Smooth muscle cell (in vitro differentiated cells): ENCODE data around the gene LMBR1L. TPM values are rescaled to one million over a fixed set of nuclear protein-coding genes. Genes with fewer than 3 reads are reported as not detected.

Source experiments
- DNase-seq: peaks from one replicate; lab custom pipeline; 2025; ENCODE audit not compliant: unreplicated experiment; lab: John Stamatoyannopoulos, UW
- H2AFZ ChIP-seq: fragments of 200-600 bp; sonication (generic); 2 replicates; pipeline ENCODE4 v1.6.0; 2016; ENCODE audit warnings: antibody characterized with exemption, low read depth, mild to moderate bottlenecking
- H3F3A ChIP-seq: fragments of 200-600 bp; sonication (generic); 2 replicates; pipeline ENCODE4 v1.6.0; 2017; ENCODE audit warnings: antibody characterized with exemption, low read depth
- H3K27ac ChIP-seq: fragments of 200-600 bp; sonication (generic); 2 replicates; pipeline ENCODE4 v1.5.1; 2016; ENCODE audit warnings: low read depth, mild to moderate bottlenecking
- H3K27me3 ChIP-seq: fragments of 200-600 bp; sonication (generic); 2 replicates; pipeline ENCODE4 v1.6.1; 2016; ENCODE audit warnings: low read depth, mild to moderate bottlenecking
- H3K36me3 ChIP-seq: fragments of 200-600 bp; sonication (generic); 2 replicates; pipeline ENCODE4 v1.5.1; 2016; ENCODE audit warnings: low read depth
- H3K4me1 ChIP-seq: fragments of 200-600 bp; sonication (generic); 2 replicates; pipeline ENCODE4 v1.5.1; 2016; ENCODE audit warnings: low read depth
- H3K4me2 ChIP-seq: fragments of 200-600 bp; sonication (generic); 2 replicates; pipeline ENCODE4 v1.6.0; 2016; ENCODE audit warnings: mild to moderate bottlenecking
- H3K4me3 ChIP-seq: fragments of 200-600 bp; sonication (generic); 2 replicates; pipeline ENCODE4 v1.5.1; 2016; ENCODE audit warnings: mild to moderate bottlenecking
- H3K79me2 ChIP-seq: fragments of 200-600 bp; sonication (generic); 2 replicates; pipeline ENCODE4 v1.6.0; 2016; ENCODE audit warnings: low read depth, mild to moderate bottlenecking
- H3K9ac ChIP-seq: fragments of 200-600 bp; sonication (generic); 2 replicates; pipeline ENCODE4 v1.6.0; 2016; ENCODE audit warnings: low read depth
- H3K9me3 ChIP-seq: fragments of 200-600 bp; sonication (generic); replicated peaks from 2 replicates; pipeline ENCODE4 v1.5.1; 2016; ENCODE audit warnings: low read depth
- H4K20me1 ChIP-seq: fragments of 200-600 bp; sonication (generic); 2 replicates; pipeline ENCODE4 v1.6.0; 2016; ENCODE audit warnings: low read depth
- WGBS: methylation state at CpG from one replicate; pipeline ENCODE4 v1.1.7; 2016; ENCODE audit warnings: low lambda C conversion rate; 5-methylcytosine and 5-hydroxymethylcytosine counted together
- polyA plus RNA-seq: library from polyadenylated mRNA; unstranded; fragments of >200 nt; fragmentation: Nextera tagmentation; extraction: Ambion mirVana; gene quantifications from 2 replicates; pipeline ENCODE4 v1.2.1, GENCODE V29; 2016
- small RNA-seq: library from RNA; depleted of rRNA; stranded (forward); fragments of <200 nt; gene quantifications from one replicate; pipeline ENCODE3, GENCODE V24; 2014
- total RNA-seq: library from RNA; depleted of rRNA; stranded (reverse); fragments of >200 nt; gene quantifications from 2 replicates; pipeline ENCODE4 v1.2.3, GENCODE V29; 2014
- TF ChIP-seq, protein P1 (sequence below): fragments of 200-600 bp; sonication (generic); IDR thresholded peaks from 2 replicates; pipeline ENCODE4 v1.5.1; 2017; ENCODE audit warnings: borderline replicate concordance, mild to moderate bottlenecking, antibody characterized with exemption; ENCODE audit not compliant: insufficient read depth, poor library complexity, severe bottlenecking

Gene LMBR1L
- total and polyA plus RNA-seq, 2 experiments from 2014 or later, result 49.5 to 57.3 TPM

GRCh38 chr12:49049566-49050224, 61.0 kb downstream of the LMBR1L start:
- Histone ChIP-seq H3K27ac (peak overlapping the region; percentile 50), H3K36me3 (peaks cover 6% of the 10 kb centered on the region), H3K4me1 (no peaks in the 10 kb centered on the region), H3K27me3 (no peaks in the 10 kb centered on the region), H3F3A (no peaks in the 10 kb centered on the region), H3K4me3 (no peak overlapping the region), H3K4me2 (peak overlapping the region; percentile 16), H4K20me1 (peaks cover 68% of the 10 kb centered on the region), H3K9me3 (no peaks in the 10 kb centered on the region), H3K79me2 (peaks cover 14% of the 10 kb centered on the region), H3K9ac (no peak overlapping the region), H2AFZ (no peak overlapping the region)
- TF ChIP-seq, protein P1, sequence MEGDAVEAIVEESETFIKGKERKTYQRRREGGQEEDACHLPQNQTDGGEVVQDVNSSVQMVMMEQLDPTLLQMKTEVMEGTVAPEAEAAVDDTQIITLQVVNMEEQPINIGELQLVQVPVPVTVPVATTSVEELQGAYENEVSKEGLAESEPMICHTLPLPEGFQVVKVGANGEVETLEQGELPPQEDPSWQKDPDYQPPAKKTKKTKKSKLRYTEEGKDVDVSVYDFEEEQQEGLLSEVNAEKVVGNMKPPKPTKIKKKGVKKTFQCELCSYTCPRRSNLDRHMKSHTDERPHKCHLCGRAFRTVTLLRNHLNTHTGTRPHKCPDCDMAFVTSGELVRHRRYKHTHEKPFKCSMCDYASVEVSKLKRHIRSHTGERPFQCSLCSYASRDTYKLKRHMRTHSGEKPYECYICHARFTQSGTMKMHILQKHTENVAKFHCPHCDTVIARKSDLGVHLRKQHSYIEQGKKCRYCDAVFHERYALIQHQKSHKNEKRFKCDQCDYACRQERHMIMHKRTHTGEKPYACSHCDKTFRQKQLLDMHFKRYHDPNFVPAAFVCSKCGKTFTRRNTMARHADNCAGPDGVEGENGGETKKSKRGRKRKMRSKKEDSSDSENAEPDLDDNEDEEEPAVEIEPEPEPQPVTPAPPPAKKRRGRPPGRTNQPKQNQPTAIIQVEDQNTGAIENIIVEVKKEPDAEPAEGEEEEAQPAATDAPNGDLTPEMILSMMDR, result no peak
- no peak for DNase-seq
- WGBS, result 49% methylated on average over 20 of the region's 20 CpGs

DNA sequence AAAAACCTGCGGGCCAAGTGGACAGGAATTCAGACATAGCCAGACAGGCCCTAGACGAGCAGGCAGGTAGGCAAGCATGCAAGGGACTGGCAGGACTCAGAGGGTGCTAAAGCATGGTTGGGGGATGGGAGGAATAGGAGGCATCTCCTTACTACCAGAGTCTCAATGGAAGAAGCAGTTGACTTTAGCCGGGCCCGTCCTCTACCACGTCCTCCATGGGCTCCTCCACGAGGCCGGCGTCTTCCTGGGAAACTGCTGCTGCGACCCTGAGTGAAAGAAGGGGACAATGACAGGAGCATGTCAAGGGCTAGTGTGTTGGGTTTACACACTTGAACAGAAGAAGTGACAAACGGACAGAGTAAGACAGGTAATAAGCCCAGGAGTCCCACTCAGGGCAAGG, 61.7 kb downstream of the LMBR1L start:
- no peaks in the 10 kb centered on the region for H3K9me3 ChIP-seq
- H3K4me1 ChIP-seq, result no peaks in the 10 kb centered on the region
- 96% methylated on average over 10 of the region's 10 CpGs for WGBS
- peaks cover 67% of the 10 kb centered on the region for H4K20me1 ChIP-seq
- peaks cover 7% of the 10 kb centered on the region for H3K79me2 ChIP-seq
- no peak overlapping the region for H3K9ac ChIP-seq
- H3K4me2 ChIP-seq, result no peak overlapping the region
- DNase-seq, result no peak
- H3F3A ChIP-seq, result no peaks in the 10 kb centered on the region
- peaks cover 6% of the 10 kb centered on the region for H3K36me3 ChIP-seq
- no peak overlapping the region for H3K4me3 ChIP-seq
- TF ChIP-seq, protein P1, result no peak
- H2AFZ ChIP-seq, result no peak overlapping the region
- no peaks in the 10 kb centered on the region for H3K27me3 ChIP-seq
- peak overlapping the region; percentile 50 for H3K27ac ChIP-seq

Small RNA genes lying within 50 kb of the gene (small RNA-seq; reads per million reads assigned to genes)
- not detected for gene RF00019

Other genes starting within 250 kb of the LMBR1L start
- 0.13 TPM in 1 of 2 replicates, not detected in the other for gene RND1, start 245.0 kb downstream of the LMBR1L start, total RNA-seq
- 0.50 and 1.6 TPM in 2 replicates for gene RND1, start 245.0 kb downstream of the LMBR1L start, polyA plus RNA-seq
- gene FKBP11, start 185.4 kb downstream of the LMBR1L start, total RNA-seq, result 36.1 and 55.7 TPM in 2 replicates
- gene FKBP11, start 185.4 kb downstream of the LMBR1L start, polyA plus RNA-seq, result 190 and 217 TPM in 2 replicates
- gene ARF3, start 153.4 kb downstream of the LMBR1L start, total RNA-seq, result 57.0 and 59.9 TPM in 2 replicates
- gene ARF3, start 153.4 kb downstream of the LMBR1L start, polyA plus RNA-seq, result 53.3 and 67.7 TPM in 2 replicates
- gene WNT10B, start 139.1 kb downstream of the LMBR1L start, total RNA-seq, result 0.13 and 0.49 TPM in 2 replicates
- 0.14 and 1.2 TPM in 2 replicates for gene WNT10B, start 139.1 kb downstream of the LMBR1L start, polyA plus RNA-seq
- not detected in 2 replicates for gene WNT1, start 132.5 kb downstream of the LMBR1L start, total RNA-seq
- not detected in 2 replicates for gene WNT1, start 132.5 kb downstream of the LMBR1L start, polyA plus RNA-seq
- 0.13 and 1.8 TPM in 2 replicates for gene DDN, start 111.5 kb downstream of the LMBR1L start, total RNA-seq
- 0.03 and 1.2 TPM in 2 replicates for gene DDN, start 111.5 kb downstream of the LMBR1L start, polyA plus RNA-seq
- gene PRKAG1, start 92.1 kb downstream of the LMBR1L start, total RNA-seq, result 61.5 and 62.6 TPM in 2 replicates
- 39.4 and 42.5 TPM in 2 replicates for gene PRKAG1, start 92.1 kb downstream of the LMBR1L start, polyA plus RNA-seq
- gene KMT2D, start 50.1 kb downstream of the LMBR1L start, total RNA-seq, result 22.8 and 25.9 TPM in 2 replicates
- 24.6 and 37.2 TPM in 2 replicates for gene KMT2D, start 50.1 kb downstream of the LMBR1L start, polyA plus RNA-seq
- gene RHEBL1, start 40.9 kb downstream of the LMBR1L start, total RNA-seq, result 0.76 and 1.3 TPM in 2 replicates
- gene RHEBL1, start 40.9 kb downstream of the LMBR1L start, polyA plus RNA-seq, result 2.1 TPM in 2 replicates
- gene DHH, start 16.0 kb downstream of the LMBR1L start, total RNA-seq, result 0.04 TPM in 1 of 2 replicates, not detected in the other
- not detected in 2 replicates for gene DHH, start 16.0 kb downstream of the LMBR1L start, polyA plus RNA-seq
- gene TUBA1B, start 20.5 kb upstream of the LMBR1L start, total RNA-seq, result 1,427 and 1,487 TPM in 2 replicates
- gene TUBA1B, start 20.5 kb upstream of the LMBR1L start, polyA plus RNA-seq, result 1,057 and 1,405 TPM in 2 replicates
- gene TUBA1A, start 78.2 kb upstream of the LMBR1L start, total RNA-seq, result 1,161 and 1,305 TPM in 2 replicates
- 981 and 1,375 TPM in 2 replicates for gene TUBA1A, start 78.2 kb upstream of the LMBR1L start, polyA plus RNA-seq
- gene TUBA1C, start 154.2 kb upstream of the LMBR1L start, total RNA-seq, result 538 and 586 TPM in 2 replicates
- gene TUBA1C, start 154.2 kb upstream of the LMBR1L start, polyA plus RNA-seq, result 280 and 284 TPM in 2 replicates
- gene PRPH, start 184.3 kb upstream of the LMBR1L start, total RNA-seq, result not detected in 2 replicates
- gene PRPH, start 184.3 kb upstream of the LMBR1L start, polyA plus RNA-seq, result 0.43 TPM in 1 of 2 replicates, not detected in the other
- gene TROAP, start 212.4 kb upstream of the LMBR1L start, total RNA-seq, result 2.6 and 3.7 TPM in 2 replicates
- gene TROAP, start 212.4 kb upstream of the LMBR1L start, polyA plus RNA-seq, result 8.5 and 10.2 TPM in 2 replicates
- gene C1QL4, start 226.3 kb upstream of the LMBR1L start, total RNA-seq, result not detected in 2 replicates
- gene C1QL4, start 226.3 kb upstream of the LMBR1L start, polyA plus RNA-seq, result 0.09 TPM in 1 of 2 replicates, not detected in the other
- gene DNAJC22, start 236.0 kb upstream of the LMBR1L start, total RNA-seq, result 0.09 and 1.1 TPM in 2 replicates
- 1.8 and 2.4 TPM in 2 replicates for gene DNAJC22, start 236.0 kb upstream of the LMBR1L start, polyA plus RNA-seq